GM23338 (cell line): Measurements from ENCODE around the gene SLC26A6. TPM values are rescaled to one million over a fixed set of nuclear protein-coding genes. Genes with fewer than 3 reads are reported as not detected.

Source experiments
- ATAC-seq: fragments of 200-7000 bp; cut with Tn5 transposase; 3 replicates; pipeline ENCODE4 v1.9.1; 2020
- DNase-seq: peaks from one replicate; pipeline ENCODE4 v3.0.0-alpha.2; 2015; ENCODE audit warnings: low spot score
- H2AFZ ChIP-seq: fragments of 200-600 bp; sonication (generic); 2 replicates; pipeline ENCODE4 v1.8.0; 2016; ENCODE audit warnings: antibody characterized with exemption, mild to moderate bottlenecking, moderate library complexity
- H3F3A ChIP-seq: fragments of 200-600 bp; sonication (generic); replicated peaks from 2 replicates; pipeline ENCODE4 v1.8.0; 2017; ENCODE audit warnings: antibody characterized with exemption, mixed run types, low read depth
- H3K27ac ChIP-seq: fragments of 200-600 bp; sonication (generic); 2 replicates; pipeline ENCODE4 v1.6.1; 2016; ENCODE audit warnings: low read depth
- H3K27me3 ChIP-seq: fragments of 200-600 bp; sonication (generic); 2 replicates; pipeline ENCODE4 v1.8.0; 2016; ENCODE audit warnings: mild to moderate bottlenecking, mixed run types, moderate library complexity; ENCODE audit not compliant: insufficient read depth
- H3K36me3 ChIP-seq: fragments of 200-600 bp; sonication (generic); 2 replicates; pipeline ENCODE4 v1.8.0; 2016; ENCODE audit warnings: mild to moderate bottlenecking; ENCODE audit not compliant: insufficient read depth
- H3K4me1 ChIP-seq: fragments of 200-600 bp; sonication (generic); 2 replicates; pipeline ENCODE4 v1.8.0; 2016; ENCODE audit warnings: mild to moderate bottlenecking, moderate library complexity; ENCODE audit not compliant: insufficient read depth
- H3K4me2 ChIP-seq: fragments of 200-600 bp; sonication (generic); 2 replicates; pipeline ENCODE4 v1.7.1; 2017; ENCODE audit warnings: mixed run types
- H3K4me3 ChIP-seq: fragments of 200-600 bp; sonication (generic); 2 replicates; pipeline ENCODE4 v1.6.1; 2016; ENCODE audit warnings: mixed run types
- H3K79me2 ChIP-seq: fragments of 200-600 bp; sonication (generic); replicated peaks from 2 replicates; pipeline ENCODE4 v1.8.0; 2017; ENCODE audit warnings: mild to moderate bottlenecking; ENCODE audit not compliant: insufficient read depth
- H3K9me2 ChIP-seq: fragments of 200-600 bp; sonication (generic); 2 replicates; pipeline ENCODE4 v1.8.0; 2017; ENCODE audit not compliant: insufficient read depth
- H4K20me1 ChIP-seq: fragments of 200-600 bp; sonication (generic); replicated peaks from 2 replicates; pipeline ENCODE4 v1.8.0; 2017; ENCODE audit warnings: mild to moderate bottlenecking; ENCODE audit not compliant: insufficient read depth
- H3K27ac Mint-ChIP-seq: 2 replicates; pipeline ENCODE4 v1.8.0; 2020; ENCODE audit warnings: inconsistent platforms, mild to moderate bottlenecking, moderate library complexity, mixed read lengths
- H3K27me3 Mint-ChIP-seq: 3 replicates; pipeline ENCODE4 v1.8.0; 2022; ENCODE audit warnings: low read depth, mild to moderate bottlenecking, moderate library complexity, mixed read lengths, inconsistent platforms; ENCODE audit not compliant: insufficient read depth, poor library complexity
- H3K36me3 Mint-ChIP-seq: 3 replicates; pipeline ENCODE4 v1.8.0; 2021; ENCODE audit warnings: low read depth, mild to moderate bottlenecking, inconsistent platforms, moderate library complexity, mixed read lengths
- H3K4me1 Mint-ChIP-seq: 3 replicates; pipeline ENCODE4 v1.8.0; 2020; ENCODE audit warnings: mild to moderate bottlenecking, inconsistent platforms, mixed read lengths
- H3K4me3 Mint-ChIP-seq: 3 replicates; pipeline ENCODE4 v1.8.0; 2021; ENCODE audit warnings: moderate library complexity, mild to moderate bottlenecking, inconsistent platforms, mixed read lengths
- H3K9me3 Mint-ChIP-seq: 3 replicates; pipeline ENCODE4 v1.8.0; 2020; ENCODE audit warnings: moderate library complexity, mild to moderate bottlenecking, inconsistent platforms, mixed read lengths
- ETS1 ChIP-seq: IDR thresholded peaks from 2 replicates; pipeline ENCODE4 v1.6.1; 2016; ENCODE audit warnings: antibody characterized with exemption
- JUNB ChIP-seq: IDR thresholded peaks from one replicate; pipeline ENCODE4 v1.6.1; 2016; ENCODE audit warnings: antibody characterized with exemption; ENCODE audit not compliant: unreplicated experiment
- ZNF114 ChIP-seq: fragments of 250-450 bp; sonication (Bioruptor Pico); IDR thresholded peaks from 2 replicates; pipeline ENCODE4 v1.5.0; 2020; ENCODE audit warnings: mild to moderate bottlenecking, moderate library complexity
- polyA plus RNA-seq: library from polyadenylated mRNA; unstranded; fragments of >200 nt; fragmentation: Nextera tagmentation; extraction: Ambion mirVana; gene quantifications from 2 replicates; pipeline ENCODE4 v1.2.1, GENCODE V29; 2016
- total RNA-seq: library from RNA; depleted of rRNA; stranded (reverse); fragments of >200 nt; shearing (Covaris generic); gene quantifications from 2 replicates; pipeline ENCODE4 v1.2.3, GENCODE V29; 2014
- TF ChIP-seq, protein P1 (sequence below): fragments of 250-450 bp; sonication (Bioruptor Pico); IDR thresholded peaks from 2 replicates; pipeline ENCODE4 v1.5.0; 2020; ENCODE audit warnings: mild to moderate bottlenecking, moderate library complexity

Gene SLC26A6
- total and polyA plus RNA-seq, 2 experiments from 2014 or later, result 34.3 to 96.4 TPM

DNA sequence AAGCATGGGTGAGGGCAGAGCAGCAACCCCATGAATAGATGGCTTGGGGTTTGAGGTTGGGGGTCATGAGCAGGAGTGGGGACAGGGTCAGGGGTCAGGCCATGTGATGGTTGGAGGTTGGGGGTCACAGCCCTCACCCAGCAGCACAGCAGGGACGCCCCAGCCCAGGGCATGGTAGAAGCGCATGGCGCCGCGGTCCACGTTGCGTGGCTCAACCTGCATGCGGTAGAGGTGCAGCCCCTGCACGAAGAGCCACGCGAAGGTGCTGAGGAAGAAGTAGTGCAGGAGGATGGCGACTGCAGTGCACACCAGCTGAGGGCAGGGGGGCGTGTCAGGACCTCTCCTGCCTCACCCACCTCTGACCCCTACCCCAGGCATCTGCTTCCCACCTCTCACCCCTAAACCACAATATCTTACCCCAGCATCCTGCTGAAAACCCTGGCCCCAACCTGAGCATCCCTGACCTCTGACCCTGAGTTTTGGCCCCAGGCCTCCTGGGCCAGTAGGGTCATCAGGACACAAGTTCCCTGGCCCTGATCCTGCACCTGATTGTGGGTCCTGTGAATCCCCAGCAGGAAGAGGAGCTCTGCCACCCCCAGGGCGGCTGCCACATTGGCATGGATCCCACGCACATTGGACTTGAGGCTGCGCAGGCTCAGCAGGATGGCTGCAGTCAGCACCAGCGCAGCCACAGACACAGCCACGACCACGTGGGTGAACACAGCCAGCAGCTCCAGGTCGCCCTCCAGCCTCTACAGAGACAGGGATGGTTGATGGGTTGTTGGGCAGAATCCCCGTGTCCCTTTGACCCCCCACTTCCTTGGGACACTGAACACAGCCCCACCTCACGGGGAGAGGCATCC, 9.9 kb upstream of the SLC26A6 start:
- no peak overlapping the region for H3K4me2 ChIP-seq
- no peaks in the 10 kb centered on the region for H3K4me1 Mint-ChIP-seq
- H3K4me3 ChIP-seq, result no peak overlapping the region
- no peaks in the 10 kb centered on the region for H4K20me1 ChIP-seq
- no peaks in the 10 kb centered on the region for H3K4me1 ChIP-seq
- no peaks in the 10 kb centered on the region; the same call in 1 of the 2 replicates for H3K36me3 ChIP-seq
- peaks cover 13% of the 10 kb centered on the region for H3K27me3 Mint-ChIP-seq
- no peaks in the 10 kb centered on the region for H3F3A ChIP-seq
- no peak overlapping the region for H2AFZ ChIP-seq
- H3K27ac ChIP-seq, result no peak overlapping the region
- TF ChIP-seq JUNB (no peak), ZNF114 (no peak), ETS1 (no peak)
- TF ChIP-seq, protein P1, sequence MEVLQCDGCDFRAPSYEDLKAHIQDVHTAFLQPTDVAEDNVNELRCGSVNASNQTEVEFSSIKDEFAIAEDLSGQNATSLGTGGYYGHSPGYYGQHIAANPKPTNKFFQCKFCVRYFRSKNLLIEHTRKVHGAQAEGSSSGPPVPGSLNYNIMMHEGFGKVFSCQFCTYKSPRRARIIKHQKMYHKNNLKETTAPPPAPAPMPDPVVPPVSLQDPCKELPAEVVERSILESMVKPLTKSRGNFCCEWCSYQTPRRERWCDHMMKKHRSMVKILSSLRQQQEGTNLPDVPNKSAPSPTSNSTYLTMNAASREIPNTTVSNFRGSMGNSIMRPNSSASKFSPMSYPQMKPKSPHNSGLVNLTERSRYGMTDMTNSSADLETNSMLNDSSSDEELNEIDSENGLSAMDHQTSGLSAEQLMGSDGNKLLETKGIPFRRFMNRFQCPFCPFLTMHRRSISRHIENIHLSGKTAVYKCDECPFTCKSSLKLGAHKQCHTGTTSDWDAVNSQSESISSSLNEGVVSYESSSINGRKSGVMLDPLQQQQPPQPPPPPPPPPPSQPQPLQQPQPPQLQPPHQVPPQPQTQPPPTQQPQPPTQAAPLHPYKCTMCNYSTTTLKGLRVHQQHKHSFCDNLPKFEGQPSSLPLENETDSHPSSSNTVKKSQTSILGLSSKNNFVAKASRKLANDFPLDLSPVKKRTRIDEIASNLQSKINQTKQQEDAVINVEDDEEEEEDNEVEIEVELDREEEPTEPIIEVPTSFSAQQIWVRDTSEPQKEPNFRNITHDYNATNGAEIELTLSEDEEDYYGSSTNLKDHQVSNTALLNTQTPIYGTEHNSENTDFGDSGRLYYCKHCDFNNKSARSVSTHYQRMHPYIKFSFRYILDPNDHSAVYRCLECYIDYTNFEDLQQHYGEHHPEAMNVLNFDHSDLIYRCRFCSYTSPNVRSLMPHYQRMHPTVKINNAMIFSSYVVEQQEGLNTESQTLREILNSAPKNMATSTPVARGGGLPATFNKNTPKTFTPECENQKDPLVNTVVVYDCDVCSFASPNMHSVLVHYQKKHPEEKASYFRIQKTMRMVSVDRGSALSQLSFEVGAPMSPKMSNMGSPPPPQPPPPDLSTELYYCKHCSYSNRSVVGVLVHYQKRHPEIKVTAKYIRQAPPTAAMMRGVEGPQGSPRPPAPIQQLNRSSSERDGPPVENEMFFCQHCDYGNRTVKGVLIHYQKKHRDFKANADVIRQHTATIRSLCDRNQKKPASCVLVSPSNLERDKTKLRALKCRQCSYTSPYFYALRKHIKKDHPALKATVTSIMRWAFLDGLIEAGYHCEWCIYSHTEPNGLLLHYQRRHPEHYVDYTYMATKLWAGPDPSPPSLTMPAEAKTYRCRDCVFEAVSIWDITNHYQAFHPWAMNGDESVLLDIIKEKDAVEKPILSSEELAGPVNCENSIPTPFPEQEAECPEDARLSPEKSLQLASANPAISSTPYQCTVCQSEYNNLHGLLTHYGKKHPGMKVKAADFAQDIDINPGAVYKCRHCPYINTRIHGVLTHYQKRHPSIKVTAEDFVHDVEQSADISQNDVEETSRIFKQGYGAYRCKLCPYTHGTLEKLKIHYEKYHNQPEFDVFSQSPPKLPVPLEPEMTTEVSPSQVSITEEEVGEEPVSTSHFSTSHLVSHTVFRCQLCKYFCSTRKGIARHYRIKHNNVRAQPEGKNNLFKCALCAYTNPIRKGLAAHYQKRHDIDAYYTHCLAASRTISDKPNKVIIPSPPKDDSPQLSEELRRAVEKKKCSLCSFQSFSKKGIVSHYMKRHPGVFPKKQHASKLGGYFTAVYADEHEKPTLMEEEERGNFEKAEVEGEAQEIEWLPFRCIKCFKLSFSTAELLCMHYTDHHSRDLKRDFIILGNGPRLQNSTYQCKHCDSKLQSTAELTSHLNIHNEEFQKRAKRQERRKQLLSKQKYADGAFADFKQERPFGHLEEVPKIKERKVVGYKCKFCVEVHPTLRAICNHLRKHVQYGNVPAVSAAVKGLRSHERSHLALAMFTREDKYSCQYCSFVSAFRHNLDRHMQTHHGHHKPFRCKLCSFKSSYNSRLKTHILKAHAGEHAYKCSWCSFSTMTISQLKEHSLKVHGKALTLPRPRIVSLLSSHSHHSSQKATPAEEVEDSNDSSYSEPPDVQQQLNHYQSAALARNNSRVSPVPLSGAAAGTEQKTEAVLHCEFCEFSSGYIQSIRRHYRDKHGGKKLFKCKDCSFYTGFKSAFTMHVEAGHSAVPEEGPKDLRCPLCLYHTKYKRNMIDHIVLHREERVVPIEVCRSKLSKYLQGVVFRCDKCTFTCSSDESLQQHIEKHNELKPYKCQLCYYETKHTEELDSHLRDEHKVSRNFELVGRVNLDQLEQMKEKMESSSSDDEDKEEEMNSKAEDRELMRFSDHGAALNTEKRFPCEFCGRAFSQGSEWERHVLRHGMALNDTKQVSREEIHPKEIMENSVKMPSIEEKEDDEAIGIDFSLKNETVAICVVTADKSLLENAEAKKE (CRISPR knock-in tag), result no peak
- ATAC-seq (no peak), DNase-seq (no peak)
- no peaks in the 10 kb centered on the region for H3K79me2 ChIP-seq
- H3K36me3 Mint-ChIP-seq, result peaks cover 29% of the 10 kb centered on the region
- H3K9me3 Mint-ChIP-seq, result no peaks in the 10 kb centered on the region
- no peak overlapping the region for H3K27ac Mint-ChIP-seq
- no peak overlapping the region for H3K4me3 Mint-ChIP-seq
- no peaks in the 10 kb centered on the region for H3K9me2 ChIP-seq
- no peaks in the 10 kb centered on the region for H3K27me3 ChIP-seq
